GM18868 (cell line): ENCODE data around the gene RCBTB2.
A peak's percentile ranks its signal among the peaks of the same experiment; 100 is the strongest.

Experiments
- ATAC-seq: cut with Tn5 transposase; IDR thresholded peaks from one replicate; pipeline ENCODE4 v1.9.1; 2021; ENCODE audit warnings: mild to moderate bottlenecking, moderate library complexity; ENCODE audit not compliant: unreplicated experiment

The RCBTB2 gene

DNA sequence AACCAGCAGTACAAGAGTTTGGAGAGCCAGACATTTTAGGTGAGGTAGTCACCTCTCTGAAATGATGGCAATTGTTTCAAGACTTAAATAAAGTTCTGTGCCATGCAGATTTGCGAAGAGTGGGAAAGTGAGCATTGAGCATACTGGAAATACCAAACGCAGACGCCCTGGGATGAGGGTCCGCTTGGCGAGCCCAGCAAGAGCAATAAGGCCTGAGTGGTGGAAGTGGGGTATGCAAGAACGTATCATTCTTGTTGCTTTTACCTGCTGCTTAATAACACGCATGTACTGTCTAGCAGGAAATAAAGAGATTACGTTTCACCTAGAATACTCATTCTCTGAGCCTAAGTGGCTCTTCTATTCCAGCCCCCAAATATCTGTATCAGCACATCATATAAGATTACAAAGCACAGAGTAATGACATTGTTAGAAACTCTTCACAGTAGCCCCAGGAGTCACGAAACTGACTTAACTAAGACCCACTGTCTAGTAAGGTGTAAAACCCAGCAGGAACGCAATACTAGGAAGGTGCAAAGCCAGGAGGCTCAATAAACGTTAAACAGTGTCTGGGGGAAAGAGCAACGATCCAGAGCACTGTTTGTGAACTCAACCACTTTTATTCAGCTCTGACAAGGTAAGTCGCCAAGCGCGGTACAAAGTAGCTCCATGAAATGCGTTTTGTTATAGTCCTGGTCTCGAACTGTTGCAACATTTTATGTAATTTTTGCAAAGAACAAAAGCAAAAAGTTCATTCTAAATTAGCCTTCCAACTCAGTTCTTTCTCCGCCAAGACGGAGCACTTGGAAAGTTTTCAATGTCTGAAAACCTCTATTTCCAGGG is 1.2 kb downstream of the RCBTB2 start:
- no peak for ATAC-seq

GRCh38 chr13:48530833-48531232 is 2.0 kb downstream of the RCBTB2 start:
- ATAC-seq = no peak

DNA sequence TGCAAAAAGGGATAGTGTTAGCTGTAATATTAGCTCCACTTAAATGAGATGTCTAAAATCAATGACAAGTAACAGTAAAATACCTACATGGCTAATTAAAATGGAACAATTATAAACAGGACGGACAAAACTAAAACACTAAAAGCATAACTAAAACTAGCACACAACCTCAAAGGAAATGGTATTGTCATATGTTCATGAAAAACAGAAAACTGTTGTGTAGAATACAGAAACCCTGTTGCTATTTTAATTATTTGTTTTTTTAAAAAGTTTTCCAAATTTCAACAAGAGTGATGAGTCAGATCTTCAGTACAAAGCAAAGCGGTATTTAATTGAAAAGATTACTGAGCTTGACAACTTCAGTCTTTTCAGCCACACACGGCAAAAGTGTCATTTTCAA is 4.2 kb downstream of the RCBTB2 start:
- no peak for ATAC-seq

GRCh38 chr13:48527955-48528354 is 4.9 kb downstream of the RCBTB2 start:
- ATAC-seq = no peak

DNA sequence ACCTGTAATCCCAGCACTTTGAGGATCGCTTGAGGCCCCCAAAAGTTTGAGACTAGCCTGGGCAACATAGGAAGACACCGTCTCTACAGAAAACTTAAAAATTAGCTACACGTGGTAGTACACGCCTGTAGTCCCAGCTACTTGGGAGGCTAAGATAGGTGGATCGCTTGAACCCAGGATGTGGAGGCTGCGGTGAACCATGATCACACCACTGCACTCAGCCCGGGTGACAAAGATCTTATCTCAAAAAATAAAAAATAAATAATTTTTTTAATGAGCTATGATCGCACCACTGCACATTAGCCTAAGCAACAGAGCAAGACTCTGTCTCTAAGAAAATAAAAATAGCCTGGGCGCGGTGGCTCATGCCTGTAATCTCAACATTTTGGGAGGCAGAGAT is 6.6 kb downstream of the RCBTB2 start:
- ATAC-seq = no peak

GRCh38 chr13:48518083-48518482 is 14.8 kb downstream of the RCBTB2 start:
- no peak for ATAC-seq

DNA sequence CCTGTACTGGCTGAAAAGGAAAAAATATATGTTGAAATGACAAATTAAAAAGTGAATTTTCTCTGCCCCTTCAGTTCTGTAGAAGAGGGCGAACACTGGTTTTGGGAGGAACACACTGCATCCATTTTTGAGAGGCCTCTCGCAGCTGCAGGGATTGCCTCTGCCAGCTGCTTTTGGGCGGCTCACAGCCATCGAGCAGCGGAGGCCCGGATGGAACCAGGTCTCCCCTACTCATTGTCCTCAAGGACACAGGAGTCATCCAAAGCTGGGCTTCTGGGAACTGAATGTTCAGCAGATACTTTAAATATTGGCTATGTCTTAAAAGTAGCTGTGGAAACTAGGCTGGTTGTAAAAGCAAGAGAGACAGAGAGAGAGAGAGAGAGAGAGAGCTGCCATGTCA is 17.1 kb downstream of the RCBTB2 start:
- ATAC-seq = no peak

- no peak for ATAC-seq
Measured at GRCh38 chr13:48514793-48515192, 18.1 kb downstream of the RCBTB2 start.

- no peak for ATAC-seq
Measured at GRCh38 chr13:48511621-48512230, 21.2 kb downstream of the RCBTB2 start.

DNA sequence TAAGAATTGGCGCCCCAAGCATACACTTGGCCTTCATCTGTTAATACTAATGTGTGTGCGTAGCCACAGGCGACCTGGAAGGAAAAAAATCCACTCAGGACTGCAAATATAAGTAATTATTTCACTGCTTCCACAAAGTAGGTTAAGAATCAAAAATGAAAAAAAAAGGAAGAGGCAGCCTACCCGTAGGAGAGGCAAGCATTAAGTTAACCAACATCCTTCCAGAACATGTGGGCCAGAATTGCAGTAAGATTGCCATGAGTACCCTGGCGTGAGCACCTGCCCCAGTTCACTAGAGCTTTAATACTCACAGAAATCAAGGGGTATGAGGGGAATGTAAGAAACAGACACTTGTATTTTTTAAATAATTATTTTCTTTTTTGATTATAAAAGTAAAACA is 22.2 kb downstream of the RCBTB2 start:
- no peak for ATAC-seq

DNA sequence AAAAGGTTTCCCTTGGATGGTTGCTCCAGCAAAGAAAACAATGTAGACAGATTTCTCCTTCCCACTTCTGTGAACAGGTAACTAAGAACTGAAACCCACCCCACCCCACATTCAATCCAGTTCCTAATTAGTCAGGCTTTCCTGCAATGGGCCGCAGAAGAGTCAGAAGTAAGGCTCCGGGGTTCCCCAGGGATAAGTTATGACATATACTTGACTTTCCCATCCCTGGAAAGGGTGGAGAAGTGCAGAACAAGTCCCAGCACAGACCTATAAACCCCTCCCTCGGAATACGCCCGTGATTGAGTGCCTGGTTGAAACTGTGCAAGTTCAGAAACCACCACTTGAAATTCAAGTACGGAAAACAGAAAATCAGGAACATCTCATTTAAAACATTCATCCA is 24.9 kb downstream of the RCBTB2 start:
- no peak for ATAC-seq

- no peak for ATAC-seq
Measured at GRCh38 chr13:48507021-48507420, 25.9 kb downstream of the RCBTB2 start.

- peak; percentile 23 for ATAC-seq
Measured at GRCh38 chr13:48506092-48506701, 26.7 kb downstream of the RCBTB2 start.

DNA sequence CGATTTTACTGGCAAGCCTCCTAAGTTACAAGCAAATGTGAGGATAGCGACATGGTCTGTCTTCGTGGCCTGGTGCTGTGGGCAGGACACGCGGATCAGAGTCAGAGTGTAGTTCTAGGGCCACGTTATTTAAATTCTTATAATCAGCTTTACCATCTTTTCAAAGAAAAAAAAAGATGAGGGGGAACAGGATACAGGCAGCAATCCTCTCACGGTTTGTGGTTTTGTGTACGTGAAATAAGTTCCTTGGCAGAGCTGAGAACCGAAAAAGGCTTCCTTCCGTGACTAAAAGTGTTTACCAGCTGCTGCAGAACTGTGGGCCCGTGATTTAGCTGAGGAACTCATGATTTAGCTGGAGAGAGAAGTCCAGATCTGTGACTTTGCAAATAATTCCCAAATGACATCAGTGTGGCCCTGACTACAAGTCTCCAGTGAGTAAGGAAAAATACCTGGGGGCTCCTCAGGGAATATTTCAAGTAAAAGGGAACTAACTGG is 27.2 kb downstream of the RCBTB2 start:
- peak; percentile 80 for ATAC-seq

DNA sequence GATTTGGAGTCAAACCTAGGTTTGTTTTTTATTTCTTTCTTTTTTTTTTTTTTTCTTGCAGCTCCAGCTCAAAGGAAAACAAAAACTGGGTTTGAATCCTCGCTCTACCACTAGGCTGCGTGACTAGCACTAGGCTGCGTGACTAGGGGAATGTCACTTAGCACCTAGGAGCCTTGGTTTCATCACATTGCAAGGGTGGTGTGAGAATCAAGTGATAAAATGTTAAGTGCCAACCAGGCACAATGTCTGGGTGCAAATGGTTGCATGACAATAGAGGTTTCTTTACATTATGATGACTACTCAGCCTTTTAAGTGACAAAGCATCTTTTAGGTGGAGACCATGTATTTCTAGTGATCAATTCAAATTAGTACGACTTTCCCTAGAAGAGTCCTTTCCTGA is 27.9 kb downstream of the RCBTB2 start:
- no peak for ATAC-seq

GRCh38 chr13:48504606-48505005 is 28.3 kb downstream of the RCBTB2 start:
- no peak for ATAC-seq

- ATAC-seq = no peak
Measured at GRCh38 chr13:48502601-48503319, 30.1 kb downstream of the RCBTB2 start.

GRCh38 chr13:48501705-48502104 is 31.2 kb downstream of the RCBTB2 start:
- peak; percentile 45 for ATAC-seq

DNA sequence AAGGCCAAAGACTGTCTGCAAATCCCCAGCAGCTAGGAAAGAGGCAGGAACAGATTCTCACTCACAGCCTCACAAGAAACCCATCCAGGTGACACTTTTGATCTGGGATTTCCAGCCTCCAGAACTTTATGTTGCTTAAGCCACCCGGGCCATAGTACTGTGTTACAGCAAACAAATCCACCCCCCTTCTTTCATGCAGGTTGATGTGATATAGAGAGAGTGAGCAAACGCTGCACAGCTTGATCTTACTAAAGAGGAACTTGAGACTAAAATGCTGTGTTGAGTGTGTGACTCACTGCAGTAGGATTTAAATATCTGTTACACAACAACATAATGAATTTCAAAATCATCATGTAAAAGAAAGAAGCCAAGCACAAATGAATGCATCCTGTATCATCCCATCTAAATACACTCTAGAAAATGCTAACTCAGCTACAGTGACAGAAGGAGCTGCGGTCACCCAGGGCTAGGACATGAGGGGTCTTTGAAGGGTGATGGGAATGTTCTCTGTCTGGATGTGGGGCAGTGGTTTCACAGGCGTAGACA is 32.2 kb downstream of the RCBTB2 start:
- peak; percentile 67 for ATAC-seq

DNA sequence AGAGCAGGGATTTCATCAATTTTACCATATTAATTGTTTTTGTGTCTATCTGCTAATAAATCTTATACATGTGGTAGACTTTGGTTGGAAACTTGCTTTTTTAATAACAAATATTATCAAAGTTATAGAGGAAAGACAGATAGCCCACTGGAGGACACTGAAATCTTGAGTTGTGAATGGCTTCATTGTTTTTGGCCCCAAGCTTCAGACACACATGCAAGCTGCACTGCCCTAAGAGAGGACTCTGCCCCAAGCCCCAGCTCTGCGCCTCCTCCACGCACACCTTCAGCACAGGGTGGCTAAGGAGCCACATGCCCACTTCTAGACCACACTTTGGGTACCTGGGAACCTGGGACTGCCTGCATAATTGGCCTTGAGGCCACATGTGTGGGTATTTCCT is 35.2 kb downstream of the RCBTB2 start:
- no peak for ATAC-seq
